ENCODE data around the gene DEF6. TPM values are rescaled to one million over a fixed set of nuclear protein-coding genes. Genes with fewer than 3 reads are reported as not detected.

The DEF6 gene
- total and polyA plus RNA-seq, 2 of the 13 experiments (the other 11 are each of a cell fraction or from before 2014, with no cell fraction given) = 5.2 to 10.0 TPM

- TF ChIP-seq PAXIP1 (CRISPR knock-in tag; conservative IDR thresholded peaks at IDR 0.05) (peak; percentile 89), MNT (IDR thresholded peaks at IDR 0.05) (no peak; the same call in 1 of the 2 replicates), ELF3 (CRISPR knock-in tag; IDR thresholded peaks at IDR 0.05) (peak; percentile 80; the same call in 1 of the 2 replicates), NONO (IDR thresholded peaks at IDR 0.05) (no peak), NONO (CRISPR knock-in tag; conservative IDR thresholded peaks at IDR 0.05) (peak; percentile 66), TFDP1 (CRISPR knock-in tag; IDR thresholded peaks at IDR 0.05; ENCODE audit: borderline replicate concordance) (no peak), GABPA (IDR thresholded peaks at IDR 0.05; ENCODE audit: low read depth, low read length) (no peak), GABPA (CRISPR knock-in tag; IDR thresholded peaks at IDR 0.05; ENCODE audit: low read depth) (0 out of 2 replicates have a peak, but pooled peaks have one; percentile 1), MYC (CRISPR knock-in tag; IDR thresholded peaks at IDR 0.05; ENCODE audit: borderline replicate concordance) (peak; percentile 51; the same call in 1 of the 2 replicates), HDAC2 (CRISPR knock-in tag; IDR thresholded peaks at IDR 0.05) (peak; percentile 97), DMTF1 (CRISPR knock-in tag; IDR thresholded peaks at IDR 0.05) (no peak), UBTF (CRISPR knock-in tag; IDR thresholded peaks at IDR 0.05) (peak; percentile 52), KDM3A (CRISPR knock-in tag; IDR thresholded peaks at IDR 0.05; ENCODE audit: low read depth) (peak; percentile 56; the same call in 1 of the 2 replicates), ELF1 (CRISPR knock-in tag; IDR thresholded peaks at IDR 0.05) (peak; percentile 34; the same call in 1 of the 2 replicates), ZNF598 (CRISPR knock-in tag; IDR thresholded peaks at IDR 0.05; ENCODE audit: borderline replicate concordance) (peak; percentile 66), FOXO1 (CRISPR knock-in tag; IDR thresholded peaks at IDR 0.05) (peak; percentile 79; the same call in 1 of the 2 replicates)
These were observed 62.9 kb downstream of the DEF6 start (continued) for GRCh38 chr6:35360349-35361138.

All from HepG2 (cell line).